H9 (cell line): ENCODE data around the gene TMBIM1. TPM values are rescaled to one million over a fixed set of nuclear protein-coding genes. Genes with fewer than 3 reads are reported as not detected.

Source experiments
- DNase-seq: peaks from one replicate; pipeline ENCODE4 v3.0.0-alpha.2; 2017
- H2AFZ ChIP-seq: one replicate; pipeline ENCODE4 v1.6.1; 2013; ENCODE audit warnings: mild to moderate bottlenecking, low read length, control low read depth, moderate library complexity
- H2AK5ac ChIP-seq: 2 replicates; pipeline ENCODE4 v1.6.1; 2013; ENCODE audit warnings: low read length, control low read depth, mixed read lengths; ENCODE audit not compliant: insufficient read length
- H2BK120ac ChIP-seq: one replicate; pipeline ENCODE4 v1.6.1; 2013; ENCODE audit warnings: low read depth, mild to moderate bottlenecking, low read length, control low read depth, inconsistent platforms; ENCODE audit not compliant: poor library complexity, severe bottlenecking
- H2BK12ac ChIP-seq: 2 replicates; pipeline ENCODE4 v1.6.1; 2013; ENCODE audit warnings: low read length, control low read depth, mixed read lengths, low read depth; ENCODE audit not compliant: insufficient read length
- H2BK15ac ChIP-seq: 2 replicates; pipeline ENCODE4 v1.6.1; 2013; ENCODE audit warnings: low read depth, low read length, control low read depth
- H2BK20ac ChIP-seq: one replicate; pipeline ENCODE4 v1.6.1; 2013; ENCODE audit warnings: low read depth, mild to moderate bottlenecking, low read length, control low read depth, inconsistent platforms; ENCODE audit not compliant: poor library complexity, severe bottlenecking
- H2BK5ac ChIP-seq: 2 replicates; pipeline ENCODE4 v1.6.1; 2013; ENCODE audit warnings: low read length, control low read depth, mixed read lengths; ENCODE audit not compliant: insufficient read length
- H3K14ac ChIP-seq: 2 replicates; pipeline ENCODE4 v1.6.1; 2013; ENCODE audit warnings: low read length, control low read depth; ENCODE audit not compliant: insufficient read depth
- H3K18ac ChIP-seq: 2 replicates; pipeline ENCODE4 v1.6.1; 2013; ENCODE audit warnings: low read depth, mild to moderate bottlenecking, mixed read lengths, low read length, control low read depth; ENCODE audit not compliant: insufficient read length
- H3K23ac ChIP-seq: 2 replicates; pipeline ENCODE4 v1.6.1; 2013; ENCODE audit warnings: low read length, control low read depth, mixed read lengths, low read depth; ENCODE audit not compliant: insufficient read length
- H3K23me2 ChIP-seq: 2 replicates; pipeline ENCODE4 v1.6.1; 2013; ENCODE audit warnings: low read depth, mild to moderate bottlenecking, mixed read lengths, low read length, control low read depth; ENCODE audit not compliant: insufficient read length, poor library complexity, severe bottlenecking
- H3K27ac ChIP-seq: 2 replicates; pipeline ENCODE4 v1.5.1; 2013; ENCODE audit warnings: low read length, control low read depth, mixed read lengths, low read depth; ENCODE audit not compliant: insufficient read length
- H3K27me3 ChIP-seq: 2 replicates; pipeline ENCODE4 v1.6.1; 2013; ENCODE audit warnings: low read length, control low read depth, inconsistent platforms; ENCODE audit not compliant: insufficient read depth
- H3K4ac ChIP-seq: 2 replicates; pipeline ENCODE4 v1.6.1; 2013; ENCODE audit warnings: low read depth, mild to moderate bottlenecking, control low read depth, inconsistent platforms, low read length, moderate library complexity
- H3K4me1 ChIP-seq: 2 replicates; pipeline ENCODE4 v1.6.1; 2013; ENCODE audit warnings: low read length, control low read depth, inconsistent platforms; ENCODE audit not compliant: insufficient read depth
- H3K4me2 ChIP-seq: 2 replicates; pipeline ENCODE4 v1.6.1; 2013; ENCODE audit warnings: low read length, control low read depth, mixed read lengths; ENCODE audit not compliant: insufficient read length, insufficient read depth
- H3K56ac ChIP-seq: 2 replicates; pipeline ENCODE4 v1.6.1; 2013; ENCODE audit warnings: low read depth, mild to moderate bottlenecking, mixed read lengths, low read length, control low read depth; ENCODE audit not compliant: insufficient read length
- H3K79me1 ChIP-seq: 2 replicates; pipeline ENCODE4 v1.6.1; 2013; ENCODE audit warnings: low read depth, mild to moderate bottlenecking, moderate library complexity, low read length, control low read depth, inconsistent platforms; ENCODE audit not compliant: insufficient read depth, poor library complexity, severe bottlenecking
- H3K79me2 ChIP-seq: 2 replicates; pipeline ENCODE4 v1.6.1; 2013; ENCODE audit warnings: low read length, control low read depth, inconsistent platforms; ENCODE audit not compliant: insufficient read depth
- H3K9ac ChIP-seq: 2 replicates; pipeline ENCODE4 v1.6.1; 2013; ENCODE audit warnings: low read length, control low read depth, mixed read lengths; ENCODE audit not compliant: insufficient read length; ENCODE audit errors: extremely low read depth
- H3K9me3 ChIP-seq: one replicate; pipeline ENCODE4 v1.6.1; 2013; ENCODE audit warnings: low read depth, low read length, inconsistent platforms; ENCODE audit not compliant: control insufficient read depth
- H3T11ph ChIP-seq: one replicate; pipeline ENCODE4 v1.6.1; 2013; ENCODE audit warnings: mild to moderate bottlenecking, low read length, control low read depth, inconsistent platforms
- H4K20me1 ChIP-seq: one replicate; pipeline ENCODE4 v1.6.1; 2013; ENCODE audit not compliant: control insufficient read depth, insufficient read length, insufficient read depth
- H4K5ac ChIP-seq: 2 replicates; pipeline ENCODE4 v1.6.1; 2013; ENCODE audit warnings: low read depth, mild to moderate bottlenecking, mixed read lengths, low read length, control low read depth; ENCODE audit not compliant: insufficient read length
- H4K8ac ChIP-seq: replicated peaks from 2 replicates; pipeline ENCODE4 v1.6.1; 2013; ENCODE audit warnings: low read length, control low read depth, mixed read lengths, low read depth; ENCODE audit not compliant: insufficient read length
- H4K91ac ChIP-seq: 2 replicates; pipeline ENCODE4 v1.6.1; 2013; ENCODE audit warnings: low read depth, mild to moderate bottlenecking, moderate library complexity, mixed read lengths, low read length, control low read depth; ENCODE audit not compliant: insufficient read length
- H3K27ac Mint-ChIP-seq, 3 experiments: 2 replicates in 2 of 3; 3 replicates in 1 of 3; pipeline ENCODE4 v1.8.0; 2020 to 2021; ENCODE audit warnings: mixed read lengths in 3 of 3, mild to moderate bottlenecking in 1 of 3, moderate library complexity in 1 of 3
- H3K27me3 Mint-ChIP-seq: 2 replicates; pipeline ENCODE4 v1.8.0; 2021; ENCODE audit warnings: low read depth, mild to moderate bottlenecking, moderate library complexity, mixed read lengths
- H3K36me3 Mint-ChIP-seq, 3 experiments: 2 replicates in 2 of 3; 3 replicates in 1 of 3; pipeline ENCODE4 v1.8.0; 2020 to 2021; ENCODE audit warnings: low read depth in 3 of 3, mixed read lengths in 3 of 3; ENCODE audit not compliant: insufficient read depth in 1 of 3
- H3K4me1 Mint-ChIP-seq, 2 experiments: 2 replicates each; pipeline ENCODE4 v1.8.0; 2020; ENCODE audit warnings: mixed read lengths in 2 of 2
- H3K4me3 Mint-ChIP-seq, 2 experiments: 2 replicates in 1 of 2; 3 replicates in 1 of 2; pipeline ENCODE4 v1.8.0; 2020 to 2021; ENCODE audit warnings: mild to moderate bottlenecking in 2 of 2, mixed read lengths in 2 of 2, moderate library complexity in 1 of 2
- H3K9me3 Mint-ChIP-seq, 2 experiments: 2 replicates in 1 of 2; 3 replicates in 1 of 2; pipeline ENCODE4 v1.8.0; 2020; ENCODE audit warnings: mild to moderate bottlenecking in 2 of 2, mixed read lengths in 2 of 2, moderate library complexity in 1 of 2
- CTCF ChIP-seq: fragments of 200-600 bp; sonication (generic); conservative IDR thresholded peaks from 3 replicates; pipeline ENCODE4 v1.8.0; 2021; ENCODE audit warnings: antibody characterized with exemption, mild to moderate bottlenecking
- WGBS: extraction: QIAGEN DNeasy Blood & Tissue Kit; methylation state at CpG from one replicate; pipeline ENCODE4 v1.1.7; 2013; ENCODE audit warnings: missing lambda C conversion rate, low lambda C conversion rate, mixed read lengths; ENCODE audit not compliant: insufficient read length; ENCODE audit errors: extremely low coverage; 5-methylcytosine and 5-hydroxymethylcytosine counted together
- total RNA-seq: library from RNA; stranded (reverse); gene quantifications from 2 replicates; pipeline ENCODE4 v1.2.1, GENCODE V29; 2021

The TMBIM1 gene
- total RNA-seq, 1 experiment from 2014 or later, result 17.4 TPM

DNA sequence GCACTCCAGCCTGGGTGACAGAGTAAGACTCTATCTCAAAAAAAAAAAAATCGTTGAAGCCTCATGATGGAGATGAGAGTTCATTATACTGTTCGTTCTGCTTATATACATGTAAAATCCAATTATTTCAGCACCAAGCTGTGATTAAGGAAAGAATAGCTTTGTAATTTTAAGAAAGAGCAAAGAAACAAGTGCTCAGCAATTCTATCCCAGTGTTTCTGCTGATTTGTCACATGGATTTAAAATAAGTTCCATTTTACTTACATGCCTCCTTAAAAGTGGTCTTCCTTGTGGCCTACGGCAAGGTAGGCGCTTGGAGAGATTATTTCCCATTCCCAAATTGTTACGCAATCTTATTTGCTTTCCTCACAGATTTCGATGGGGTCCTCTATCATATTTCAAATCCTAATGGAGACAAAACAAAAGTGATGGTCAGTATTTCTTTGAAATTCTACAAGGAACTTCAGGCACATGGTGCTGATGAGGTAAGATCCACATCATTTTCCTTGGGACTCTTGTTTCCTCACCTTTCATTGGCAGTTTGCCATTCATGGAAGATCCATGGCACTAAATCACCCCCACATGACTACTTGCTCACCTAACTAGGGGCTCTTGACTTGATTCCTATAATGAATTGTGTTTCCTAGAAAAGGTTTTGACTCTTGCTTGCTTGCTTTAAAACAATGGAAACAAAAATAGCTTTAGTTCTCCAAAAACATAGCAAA lies 63.8 kb downstream of the TMBIM1 start:
- Histone ChIP-seq H3K79me1 (peaks cover 5% of the 10 kb centered on the region), H4K8ac (no peak overlapping the region), H3K23ac (no peak overlapping the region), H3K4ac (no peak overlapping the region), H3K23me2 (no peaks in the 10 kb centered on the region), H4K5ac (no peak overlapping the region), H2BK5ac (no peak overlapping the region), H4K20me1 (no peaks in the 10 kb centered on the region), H3K27ac (no peak overlapping the region), H4K91ac (no peak overlapping the region), H3K79me2 (peaks cover 5% of the 10 kb centered on the region; the same call in 1 of the 2 replicates), H2BK15ac (no peak overlapping the region), H3K9me3 (no peaks in the 10 kb centered on the region), H2BK120ac (no peak overlapping the region), H2BK12ac (no peak overlapping the region), H3K4me1 (no peaks in the 10 kb centered on the region), H2AK5ac (no peak overlapping the region), H3K9ac (no peak overlapping the region), H2AFZ (no peak overlapping the region), H3K4me2 (no peak overlapping the region), H3K27me3 (no peaks in the 10 kb centered on the region), H3K14ac (no peak overlapping the region), H3T11ph (no peak overlapping the region), H3K56ac (no peak overlapping the region), H2BK20ac (no peak overlapping the region), H3K18ac (no peak overlapping the region)
- no peaks in the 10 kb centered on the region for H3K27me3 Mint-ChIP-seq
- H3K4me3 Mint-ChIP-seq, result no peak overlapping the region
- no CpG with 5 or more reads among the region's 6 CpGs for WGBS
- no peaks in the 10 kb centered on the region for H3K9me3 Mint-ChIP-seq
- peaks cover 34 to 85% (median 77%) of the 10 kb centered on the region in 3 experiments for H3K36me3 Mint-ChIP-seq
- no peak overlapping the region for H3K27ac Mint-ChIP-seq
- no peak for DNase-seq
- H3K4me1 Mint-ChIP-seq, result no peaks in the 10 kb centered on the region
- TF ChIP-seq CTCF, result no peak
